ENCODE results near the gene PRKCE.

Gene PRKCE

DNA sequence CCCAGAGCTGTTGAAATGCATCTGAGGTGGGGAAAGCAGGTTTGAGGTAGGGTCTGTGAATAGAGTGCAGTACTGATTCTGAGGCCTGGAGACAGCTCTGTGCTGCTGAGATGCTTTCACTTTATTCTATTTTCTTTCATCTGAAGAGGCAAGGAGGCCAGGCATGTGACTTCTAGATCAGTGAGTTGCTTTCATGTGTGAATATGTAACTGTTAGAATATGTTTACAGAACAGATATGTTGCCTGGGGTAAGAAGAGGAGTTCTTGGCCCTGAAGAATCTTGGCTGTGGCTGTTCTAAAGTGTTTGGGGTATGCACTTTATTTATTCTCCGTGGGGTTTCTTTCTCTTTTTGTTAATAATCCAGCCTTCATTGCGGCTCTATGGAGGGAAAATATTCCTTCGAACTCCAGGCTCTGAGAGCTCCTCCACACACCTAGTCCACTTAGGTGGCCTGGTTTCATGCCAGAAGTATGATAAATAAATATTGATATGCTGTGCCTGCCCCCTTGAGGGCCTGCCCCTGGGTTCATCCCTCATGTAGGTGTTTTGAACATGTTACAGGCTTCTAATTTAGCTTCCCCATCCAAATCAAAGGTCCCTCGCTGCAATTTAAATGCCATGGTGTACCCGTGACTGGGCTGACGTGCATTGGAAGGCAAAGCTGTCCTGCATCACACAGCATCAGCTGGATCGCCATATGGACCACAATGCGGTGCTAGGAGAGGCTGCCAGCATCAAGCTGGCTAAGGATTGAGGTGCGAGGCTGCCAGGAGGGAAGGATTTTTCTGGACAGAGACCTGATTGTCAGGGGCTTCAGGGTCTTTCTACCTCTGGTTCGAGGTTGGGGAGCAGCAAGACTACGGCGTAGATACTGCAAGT is 102.9 kb downstream of the PRKCE start:
- TF ChIP-seq, protein P1, sequence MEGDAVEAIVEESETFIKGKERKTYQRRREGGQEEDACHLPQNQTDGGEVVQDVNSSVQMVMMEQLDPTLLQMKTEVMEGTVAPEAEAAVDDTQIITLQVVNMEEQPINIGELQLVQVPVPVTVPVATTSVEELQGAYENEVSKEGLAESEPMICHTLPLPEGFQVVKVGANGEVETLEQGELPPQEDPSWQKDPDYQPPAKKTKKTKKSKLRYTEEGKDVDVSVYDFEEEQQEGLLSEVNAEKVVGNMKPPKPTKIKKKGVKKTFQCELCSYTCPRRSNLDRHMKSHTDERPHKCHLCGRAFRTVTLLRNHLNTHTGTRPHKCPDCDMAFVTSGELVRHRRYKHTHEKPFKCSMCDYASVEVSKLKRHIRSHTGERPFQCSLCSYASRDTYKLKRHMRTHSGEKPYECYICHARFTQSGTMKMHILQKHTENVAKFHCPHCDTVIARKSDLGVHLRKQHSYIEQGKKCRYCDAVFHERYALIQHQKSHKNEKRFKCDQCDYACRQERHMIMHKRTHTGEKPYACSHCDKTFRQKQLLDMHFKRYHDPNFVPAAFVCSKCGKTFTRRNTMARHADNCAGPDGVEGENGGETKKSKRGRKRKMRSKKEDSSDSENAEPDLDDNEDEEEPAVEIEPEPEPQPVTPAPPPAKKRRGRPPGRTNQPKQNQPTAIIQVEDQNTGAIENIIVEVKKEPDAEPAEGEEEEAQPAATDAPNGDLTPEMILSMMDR (IDR thresholded peaks at IDR 0.05; ENCODE audit: extremely low read depth, missing control alignments): no peak
- DNase-seq (ENCODE audit: low spot score): no peak

DNA sequence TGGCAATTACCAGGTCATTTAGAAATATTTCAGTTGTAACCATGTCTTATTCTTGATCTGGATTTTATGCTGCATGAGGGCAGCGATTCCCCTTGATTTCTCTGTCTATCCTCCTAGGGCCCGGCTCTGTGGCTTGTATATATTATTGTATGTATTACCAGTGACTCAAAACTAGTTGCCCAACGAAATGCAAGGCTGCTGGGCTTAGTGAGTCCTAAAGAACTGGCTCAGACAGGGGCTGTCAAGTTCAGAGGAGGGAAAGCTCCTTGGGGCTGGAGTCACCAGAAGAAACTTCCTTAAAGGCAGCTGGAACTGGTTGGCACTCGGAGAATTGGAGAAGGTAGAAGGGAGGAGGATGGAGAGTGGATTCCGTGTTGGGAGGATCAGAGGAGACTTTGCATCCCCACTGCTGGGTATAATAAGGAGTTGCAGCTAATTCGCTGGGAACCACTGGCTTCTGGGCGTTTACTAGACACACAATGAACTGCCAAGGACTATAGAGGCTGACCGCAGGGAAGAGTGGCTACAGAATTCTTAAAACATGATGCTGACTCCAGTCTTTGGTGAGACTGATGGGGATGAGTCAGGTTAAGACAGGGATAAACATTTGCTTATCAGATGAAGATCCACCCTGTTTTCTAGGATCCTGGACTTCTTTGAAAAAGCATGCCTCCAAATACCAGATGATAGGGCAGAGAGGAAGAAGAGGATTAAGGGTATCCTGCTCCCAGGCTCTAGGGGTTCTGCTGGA is 104.3 kb downstream of the PRKCE start:
- TF ChIP-seq, protein P1 (IDR thresholded peaks at IDR 0.05; ENCODE audit: extremely low read depth, missing control alignments): no peak
- DNase-seq (ENCODE audit: low spot score): no peak

DNA sequence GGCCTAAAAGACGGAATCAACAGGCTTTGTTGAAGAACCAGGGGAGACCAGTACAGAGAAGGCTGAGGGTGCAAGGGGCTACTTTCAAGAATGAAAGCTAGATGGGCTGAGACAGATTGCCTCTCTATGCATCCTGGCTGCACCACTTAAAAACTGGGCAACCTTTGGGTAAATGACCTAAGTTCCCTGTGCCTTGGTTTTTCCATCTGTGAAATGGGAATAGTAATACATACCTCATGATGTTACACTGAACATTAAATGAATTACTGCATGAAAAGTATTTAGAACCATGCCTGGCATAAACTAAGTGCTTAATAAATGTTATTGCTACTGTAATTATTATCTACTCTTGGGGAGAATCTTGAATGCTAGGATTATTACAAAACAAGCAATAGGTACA is 106.5 kb downstream of the PRKCE start:
- TF ChIP-seq, protein P1 (IDR thresholded peaks at IDR 0.05; ENCODE audit: extremely low read depth, missing control alignments): no peak
- DNase-seq (ENCODE audit: low spot score): no peak

DNA sequence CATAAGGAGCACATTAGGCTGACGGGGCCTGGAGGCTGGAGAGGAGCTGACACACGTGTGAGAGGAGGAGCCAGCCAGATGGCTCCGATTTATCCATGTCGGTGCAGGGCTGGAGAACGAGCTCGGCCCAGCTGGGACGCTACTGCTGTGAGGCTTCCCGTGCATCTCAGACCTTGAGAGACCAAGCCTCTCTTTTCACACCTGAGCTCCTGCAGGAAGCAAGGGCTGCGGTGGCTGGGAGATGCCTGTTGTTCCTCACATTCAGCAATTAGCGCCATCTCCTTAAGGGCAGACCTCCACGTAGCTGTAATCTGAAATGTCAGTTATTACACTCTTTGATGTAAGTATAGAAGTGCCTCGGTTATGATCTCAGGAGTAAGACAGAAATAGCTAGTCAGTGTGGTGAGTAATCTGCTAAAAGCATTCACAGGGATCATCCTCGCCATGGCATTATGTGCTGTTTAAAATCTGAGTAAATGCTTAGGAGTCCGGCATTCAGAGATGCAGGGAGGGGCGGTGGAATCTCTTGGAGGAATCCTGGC is 107.9 kb downstream of the PRKCE start:
- no peak for DNase-seq (ENCODE audit: low spot score)

DNA sequence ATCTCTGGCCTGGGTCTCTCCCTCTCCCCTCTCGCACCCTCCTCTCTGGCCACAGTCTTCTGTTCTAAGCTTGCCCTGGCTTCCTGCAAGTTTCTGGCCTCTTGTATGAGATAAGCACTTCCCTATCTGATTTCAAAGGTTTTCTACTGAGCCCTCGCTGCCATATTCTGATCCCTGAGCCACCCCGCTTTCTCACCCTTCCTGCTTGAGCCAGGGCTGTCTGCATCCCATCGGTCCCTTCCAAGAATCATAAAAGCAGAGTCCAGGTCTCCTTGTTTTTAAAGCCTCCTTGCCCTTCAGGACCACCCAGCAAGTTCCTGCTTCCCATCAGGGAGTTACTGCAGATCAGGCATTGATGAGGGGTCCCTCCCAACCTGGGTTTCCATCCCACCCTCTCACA is 110.2 kb downstream of the PRKCE start:
- TF ChIP-seq, protein P1 (IDR thresholded peaks at IDR 0.05; ENCODE audit: extremely low read depth, missing control alignments): no peak
- DNase-seq (ENCODE audit: low spot score): no peak

More for the DNA sequence above, 107.9 kb downstream of the PRKCE start:
- TF ChIP-seq, protein P1 (IDR thresholded peaks at IDR 0.05; ENCODE audit: extremely low read depth, missing control alignments): no peak

DNA sequence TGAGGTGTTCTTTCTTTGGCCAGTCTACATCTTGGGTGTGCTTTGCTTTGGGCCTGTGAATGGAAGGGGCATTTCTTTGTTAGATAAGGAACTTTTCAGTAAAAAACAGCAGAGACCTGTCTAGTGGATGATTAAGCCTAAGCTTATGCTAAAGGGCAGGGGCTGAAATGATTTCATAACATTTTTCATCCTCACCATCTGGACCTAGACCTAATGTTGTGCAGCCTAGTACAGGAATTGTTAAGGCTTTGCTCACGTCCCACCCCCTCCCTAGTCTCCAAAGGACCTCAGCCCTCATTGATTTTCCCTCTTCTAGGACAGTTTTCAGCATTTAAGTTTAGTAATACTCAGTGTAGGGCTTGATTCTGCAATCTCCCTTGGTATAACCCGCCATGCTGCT is 111.8 kb downstream of the PRKCE start:
- DNase-seq (ENCODE audit: low spot score): no peak
- TF ChIP-seq, protein P1 (IDR thresholded peaks at IDR 0.05; ENCODE audit: extremely low read depth, missing control alignments): no peak

DNA sequence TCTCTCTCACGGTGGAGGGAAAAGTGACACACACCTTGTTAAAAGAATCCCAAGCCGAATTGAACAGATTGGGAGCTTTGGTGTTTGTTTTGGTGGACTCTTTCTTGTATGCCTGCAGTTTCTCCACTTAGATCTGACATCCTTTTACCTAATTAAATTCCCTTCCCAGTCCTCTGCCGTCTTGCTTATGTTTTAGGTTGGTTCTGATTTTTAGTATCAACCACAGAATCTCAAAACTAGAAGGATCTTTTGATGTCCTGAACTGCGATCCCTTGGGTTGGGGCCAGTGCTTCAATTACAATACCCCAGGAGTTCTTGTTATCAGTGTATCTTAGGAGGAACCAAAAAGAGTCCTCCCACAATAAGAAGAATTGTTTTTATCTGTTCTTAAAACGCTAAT is 112.3 kb downstream of the PRKCE start:
- no peak for DNase-seq (ENCODE audit: low spot score)

More for the DNA sequence above, 112.3 kb downstream of the PRKCE start:
- TF ChIP-seq, protein P1 (IDR thresholded peaks at IDR 0.05; ENCODE audit: extremely low read depth, missing control alignments): no peak

Measured in GM20000 (cell line).